ENCODE data around the gene FRAS1. TPM values are rescaled to one million over a fixed set of nuclear protein-coding genes. Genes with fewer than 3 reads are reported as not detected.

Gene FRAS1
- total and polyA plus RNA-seq, 2 of the 8 experiments (the other 6 are each of a cell fraction or from before 2014, with no cell fraction given): 38.5 to 109 TPM

DNA sequence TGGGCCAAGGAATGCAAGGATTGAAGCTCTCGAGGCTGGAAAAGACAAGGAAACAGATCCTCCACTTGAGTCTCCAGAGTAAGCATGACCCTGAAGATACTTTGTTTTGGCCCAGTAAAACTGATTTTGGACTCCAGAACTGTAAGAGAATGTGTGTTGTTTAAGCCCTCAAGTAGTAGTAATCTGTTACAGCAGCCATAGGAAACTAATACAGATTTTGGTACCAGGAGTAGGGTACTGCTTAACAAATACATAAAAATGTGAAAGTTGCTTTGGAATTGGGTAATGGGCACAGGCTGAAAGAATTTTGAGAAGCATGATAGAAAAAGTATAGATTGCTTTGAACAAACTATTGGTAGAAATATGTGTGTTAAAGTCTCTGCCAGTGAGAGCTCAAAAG lies 17.4 kb upstream of the FRAS1 start:
- no peak overlapping the region for H3K27ac ChIP-seq (ENCODE audit: low read depth, low read length)
- DNase-seq (ENCODE audit: low read depth in 1 of 2, low spot score in 2 of 2): no peak
- H3K79me2 ChIP-seq (ENCODE audit: control insufficient read depth in 1 of 2, insufficient read depth in 2 of 2, low read length in 2 of 2): no peaks in the 10 kb centered on the region
- no peak for TF ChIP-seq SP4 (IDR thresholded peaks at IDR 0.05; ENCODE audit: low read length)
- no peak for TF ChIP-seq RBBP5 (IDR thresholded peaks at IDR 0.05; ENCODE audit: borderline replicate concordance, low read depth, low read length)
- TF ChIP-seq, protein P1, sequence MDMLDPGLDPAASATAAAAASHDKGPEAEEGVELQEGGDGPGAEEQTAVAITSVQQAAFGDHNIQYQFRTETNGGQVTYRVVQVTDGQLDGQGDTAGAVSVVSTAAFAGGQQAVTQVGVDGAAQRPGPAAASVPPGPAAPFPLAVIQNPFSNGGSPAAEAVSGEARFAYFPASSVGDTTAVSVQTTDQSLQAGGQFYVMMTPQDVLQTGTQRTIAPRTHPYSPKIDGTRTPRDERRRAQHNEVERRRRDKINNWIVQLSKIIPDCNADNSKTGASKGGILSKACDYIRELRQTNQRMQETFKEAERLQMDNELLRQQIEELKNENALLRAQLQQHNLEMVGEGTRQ (IDR thresholded peaks at IDR 0.05; ENCODE audit: low read length): no peak
- TF ChIP-seq SUZ12 (IDR thresholded peaks at IDR 0.05; ENCODE audit: low read length): no peak
- no peak for TF ChIP-seq CBX8 (IDR thresholded peaks at IDR 0.05; ENCODE audit: borderline replicate concordance, low read depth, low read length)
- TF ChIP-seq CBX5 (IDR thresholded peaks at IDR 0.05; ENCODE audit: low read depth, low read length): no peak
- no peak for TF ChIP-seq TEAD4 (IDR thresholded peaks at IDR 0.05; ENCODE audit: low read depth, low read length)
- TF ChIP-seq TCF12 (IDR thresholded peaks at IDR 0.05; ENCODE audit: low read depth, low read length): no peak
- no peak for TF ChIP-seq HDAC6 (IDR thresholded peaks at IDR 0.05; ENCODE audit: low read depth, low read length)
- TF ChIP-seq, protein P2, sequence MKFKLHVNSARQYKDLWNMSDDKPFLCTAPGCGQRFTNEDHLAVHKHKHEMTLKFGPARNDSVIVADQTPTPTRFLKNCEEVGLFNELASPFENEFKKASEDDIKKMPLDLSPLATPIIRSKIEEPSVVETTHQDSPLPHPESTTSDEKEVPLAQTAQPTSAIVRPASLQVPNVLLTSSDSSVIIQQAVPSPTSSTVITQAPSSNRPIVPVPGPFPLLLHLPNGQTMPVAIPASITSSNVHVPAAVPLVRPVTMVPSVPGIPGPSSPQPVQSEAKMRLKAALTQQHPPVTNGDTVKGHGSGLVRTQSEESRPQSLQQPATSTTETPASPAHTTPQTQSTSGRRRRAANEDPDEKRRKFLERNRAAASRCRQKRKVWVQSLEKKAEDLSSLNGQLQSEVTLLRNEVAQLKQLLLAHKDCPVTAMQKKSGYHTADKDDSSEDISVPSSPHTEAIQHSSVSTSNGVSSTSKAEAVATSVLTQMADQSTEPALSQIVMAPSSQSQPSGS (IDR thresholded peaks at IDR 0.05; ENCODE audit: low read length): no peak
- no peak for TF ChIP-seq TBP (IDR thresholded peaks at IDR 0.05; ENCODE audit: low read depth, low read length)
- no peak for TF ChIP-seq ZNF274 (IDR thresholded peaks at IDR 0.05; ENCODE audit: borderline replicate concordance, extremely low read depth, low read length)
- TF ChIP-seq SP2 (IDR thresholded peaks at IDR 0.05; ENCODE audit: low read length): no peak

More for the DNA sequence above, 17.4 kb upstream of the FRAS1 start:
- POLR2A ChIA-PET (ENCODE audit: partially characterized antibody): no interaction called here
- H3K4ac ChIP-seq (replicated peaks; ENCODE audit: insufficient read length, low read depth, low read length): no peak overlapping the region
- H3K14ac ChIP-seq (ENCODE audit: insufficient read length): no peak overlapping the region
- H3K4me2 ChIP-seq (ENCODE audit: insufficient read depth in 1 of 2, low read depth in 2 of 2, low read length in 2 of 2): no peak overlapping the region
- no peak overlapping the region for H2AK5ac ChIP-seq (ENCODE audit: low read depth, low read length)
- no peak overlapping the region for H2BK15ac ChIP-seq (ENCODE audit: low read length)
- H3K27me3 ChIP-seq (replicated peaks in 1 of 4; ENCODE audit: control insufficient read depth in 3 of 4, extremely low read depth in 1 of 4, insufficient read depth in 3 of 4, low read length in 3 of 4): no peaks in the 10 kb centered on the region
- 100% methylated on average over 1 of the region's 1 CpG; no CpG with 5 or more reads in 1 of the 2 experiments for WGBS, 2 experiments (ENCODE audit: extremely low coverage in 1 of 2, insufficient coverage in 1 of 2, insufficient read length in 1 of 2, insufficient replicate concordance in 2 of 2, low coverage in 1 of 2, low lambda C conversion rate in 2 of 2, missing lambda C conversion rate in 1 of 2)
- H3K79me1 ChIP-seq (ENCODE audit: low read depth, low read length): no peaks in the 10 kb centered on the region
- no peaks in the 10 kb centered on the region for H3K9me3 ChIP-seq (ENCODE audit: insufficient read depth in 2 of 2, low read depth in 1 of 2, low read length in 1 of 2)
- no peak overlapping the region for H3K23ac ChIP-seq (ENCODE audit: insufficient read length)
- H2BK20ac ChIP-seq (ENCODE audit: low read length): no peak overlapping the region
- H4K91ac ChIP-seq (replicated peaks; ENCODE audit: insufficient read length, low read length): no peak overlapping the region
- no peak overlapping the region for H3K56ac ChIP-seq (replicated peaks; ENCODE audit: insufficient read length, low read depth, low read length)
- no peak overlapping the region for H2BK12ac ChIP-seq (ENCODE audit: low read depth, low read length)
- CTCF ChIA-PET (ENCODE audit: partially characterized antibody): interaction anchor here (0.6 to 1.4 kb wide), 6 partner anchors 13 to 385 kb away, joined by 3 to 4 read pairs (median 3); no protein-coding TSS in a partner anchor
- H3K4me1 ChIP-seq (replicated peaks in 1 of 4; ENCODE audit: control insufficient read depth in 3 of 4, insufficient read depth in 4 of 4, low read length in 3 of 4): no peaks in the 10 kb centered on the region
- H2BK120ac ChIP-seq (replicated peaks; ENCODE audit: low read depth, low read length): no peak overlapping the region
- H4K20me1 ChIP-seq (replicated peaks in 1 of 2; ENCODE audit: control insufficient read depth in 1 of 2, insufficient read depth in 2 of 2, low read length in 2 of 2): no peaks in the 10 kb centered on the region
- H4K5ac ChIP-seq (ENCODE audit: insufficient read length, low read depth, low read length): no peak overlapping the region
- H2BK5ac ChIP-seq (ENCODE audit: low read depth, low read length): no peak overlapping the region
- no peak overlapping the region for H3K9ac ChIP-seq (replicated peaks in 1 of 4; ENCODE audit: extremely low read depth in 1 of 4, low read depth in 3 of 4, low read length in 3 of 4)
- H3K23me2 ChIP-seq (ENCODE audit: low read depth, low read length): no peaks in the 10 kb centered on the region; the same call in 1 of the 2 replicates
- no peak overlapping the region for H2AFZ ChIP-seq (ENCODE audit: low read length)
- no peak for FAIRE-seq
- H4K8ac ChIP-seq (ENCODE audit: extremely low read depth, insufficient read depth, low read length): no peak overlapping the region
- H3K36me3 ChIP-seq (ENCODE audit: control insufficient read depth in 2 of 4, insufficient read depth in 4 of 4, low read length in 3 of 4): no peaks in the 10 kb centered on the region
- no peak overlapping the region for H3K4me3 ChIP-seq (ENCODE audit: extremely low read depth in 1 of 4, insufficient read depth in 2 of 4, low read depth in 3 of 4, low read length in 4 of 4)
- H3K18ac ChIP-seq (ENCODE audit: extremely low read depth, low read length): no peak overlapping the region

All from H1 (cell line).